ENCODE measurements around the gene ACSL6.

Gene ACSL6

GRCh38 chr5:131966551-131966950 is 44.9 kb downstream of the ACSL6 start:
- no peak overlapping the region for H3K27ac ChIP-seq
- TF ChIP-seq, protein P1, sequence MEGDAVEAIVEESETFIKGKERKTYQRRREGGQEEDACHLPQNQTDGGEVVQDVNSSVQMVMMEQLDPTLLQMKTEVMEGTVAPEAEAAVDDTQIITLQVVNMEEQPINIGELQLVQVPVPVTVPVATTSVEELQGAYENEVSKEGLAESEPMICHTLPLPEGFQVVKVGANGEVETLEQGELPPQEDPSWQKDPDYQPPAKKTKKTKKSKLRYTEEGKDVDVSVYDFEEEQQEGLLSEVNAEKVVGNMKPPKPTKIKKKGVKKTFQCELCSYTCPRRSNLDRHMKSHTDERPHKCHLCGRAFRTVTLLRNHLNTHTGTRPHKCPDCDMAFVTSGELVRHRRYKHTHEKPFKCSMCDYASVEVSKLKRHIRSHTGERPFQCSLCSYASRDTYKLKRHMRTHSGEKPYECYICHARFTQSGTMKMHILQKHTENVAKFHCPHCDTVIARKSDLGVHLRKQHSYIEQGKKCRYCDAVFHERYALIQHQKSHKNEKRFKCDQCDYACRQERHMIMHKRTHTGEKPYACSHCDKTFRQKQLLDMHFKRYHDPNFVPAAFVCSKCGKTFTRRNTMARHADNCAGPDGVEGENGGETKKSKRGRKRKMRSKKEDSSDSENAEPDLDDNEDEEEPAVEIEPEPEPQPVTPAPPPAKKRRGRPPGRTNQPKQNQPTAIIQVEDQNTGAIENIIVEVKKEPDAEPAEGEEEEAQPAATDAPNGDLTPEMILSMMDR (conservative IDR thresholded peaks at IDR 0.05): no peak
- no peak for TF ChIP-seq ZFX (IDR thresholded peaks at IDR 0.05)

DNA sequence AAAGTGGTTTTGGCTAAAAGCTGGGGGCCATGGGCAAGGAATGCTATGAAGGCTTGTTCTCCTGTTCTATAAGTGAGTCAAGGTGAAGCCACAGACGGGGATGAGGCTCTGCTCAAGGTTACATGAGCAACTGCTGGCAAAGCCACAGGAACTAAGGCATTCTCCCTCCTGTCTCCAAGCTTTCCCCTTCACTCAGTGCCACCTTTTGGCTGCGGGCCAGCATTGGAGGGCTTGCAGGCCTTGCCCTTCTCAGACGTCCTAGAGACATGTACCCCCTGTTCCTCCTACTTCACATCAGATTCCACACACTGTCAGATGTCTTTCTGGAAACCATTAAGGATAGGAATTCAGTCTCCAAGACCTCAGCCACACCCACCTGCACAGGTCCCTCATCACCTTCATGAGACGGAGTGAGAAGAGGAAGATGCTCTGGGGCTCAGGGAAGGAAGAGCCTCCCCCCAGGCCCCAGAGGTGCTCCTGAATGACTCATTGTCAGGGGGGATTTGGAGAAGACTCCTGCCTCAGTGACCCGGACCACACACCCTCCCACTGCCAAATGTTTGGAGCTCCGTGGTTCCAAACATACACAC is 45.5 kb downstream of the ACSL6 start:
- H3K27ac ChIP-seq: no peak overlapping the region
- no peak for TF ChIP-seq ZFX (IDR thresholded peaks at IDR 0.05)

DNA sequence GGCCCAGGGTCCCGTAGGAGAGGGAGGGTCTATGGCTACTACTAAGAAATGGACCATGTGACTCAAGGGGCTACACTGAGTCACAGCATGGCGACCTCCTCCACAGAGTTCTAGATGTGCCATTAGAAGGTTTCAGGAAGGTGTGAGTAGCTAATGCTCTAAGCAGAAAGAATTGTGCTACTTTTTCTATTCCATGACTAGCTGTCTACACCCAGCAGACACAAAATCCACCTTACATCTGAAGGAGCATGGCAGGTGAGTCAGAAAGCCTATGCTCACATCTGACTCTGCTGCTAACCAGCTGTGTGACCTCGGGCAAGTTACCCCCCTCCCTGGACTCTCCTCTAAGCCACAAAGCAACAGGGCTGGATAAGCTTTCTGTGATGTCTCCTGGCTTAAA is 51.6 kb downstream of the ACSL6 start:
- H3K27ac ChIP-seq: no peak overlapping the region
- TF ChIP-seq ZFX (IDR thresholded peaks at IDR 0.05): no peak
- TF ChIP-seq, protein P1 (conservative IDR thresholded peaks at IDR 0.05): no peak

- no peak overlapping the region for H3K27ac ChIP-seq
- TF ChIP-seq ZFX (IDR thresholded peaks at IDR 0.05): no peak
- TF ChIP-seq, protein P1 (conservative IDR thresholded peaks at IDR 0.05): no peak
Measured at GRCh38 chr5:131959136-131959535, 52.3 kb downstream of the ACSL6 start.

- no peak overlapping the region for H3K27ac ChIP-seq
- TF ChIP-seq, protein P1 (conservative IDR thresholded peaks at IDR 0.05): no peak
- no peak for TF ChIP-seq ZFX (IDR thresholded peaks at IDR 0.05)
Measured at GRCh38 chr5:131957721-131958441, 53.6 kb downstream of the ACSL6 start.

DNA sequence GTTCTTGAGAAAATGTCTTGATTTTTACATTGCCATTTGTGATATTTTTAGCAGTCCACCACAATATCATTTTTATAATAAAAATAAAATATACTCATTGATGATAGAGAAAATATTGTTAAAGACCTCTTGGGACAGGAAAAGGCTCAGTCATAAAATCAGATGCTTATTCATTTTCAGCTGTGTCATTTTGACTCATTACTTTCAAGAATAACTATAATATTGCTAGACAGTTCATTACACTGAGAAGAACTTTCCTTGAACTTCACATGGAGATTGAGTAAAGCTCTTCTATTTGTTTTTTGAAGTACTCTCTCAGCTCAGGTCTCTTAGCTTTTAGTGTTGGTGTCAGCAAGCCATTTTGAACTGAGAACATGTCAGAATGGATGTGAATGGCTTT is 57.5 kb downstream of the ACSL6 start:
- no peak overlapping the region for H3K27ac ChIP-seq
- no peak for TF ChIP-seq ZFX (IDR thresholded peaks at IDR 0.05)
- TF ChIP-seq, protein P1 (conservative IDR thresholded peaks at IDR 0.05): no peak

DNA sequence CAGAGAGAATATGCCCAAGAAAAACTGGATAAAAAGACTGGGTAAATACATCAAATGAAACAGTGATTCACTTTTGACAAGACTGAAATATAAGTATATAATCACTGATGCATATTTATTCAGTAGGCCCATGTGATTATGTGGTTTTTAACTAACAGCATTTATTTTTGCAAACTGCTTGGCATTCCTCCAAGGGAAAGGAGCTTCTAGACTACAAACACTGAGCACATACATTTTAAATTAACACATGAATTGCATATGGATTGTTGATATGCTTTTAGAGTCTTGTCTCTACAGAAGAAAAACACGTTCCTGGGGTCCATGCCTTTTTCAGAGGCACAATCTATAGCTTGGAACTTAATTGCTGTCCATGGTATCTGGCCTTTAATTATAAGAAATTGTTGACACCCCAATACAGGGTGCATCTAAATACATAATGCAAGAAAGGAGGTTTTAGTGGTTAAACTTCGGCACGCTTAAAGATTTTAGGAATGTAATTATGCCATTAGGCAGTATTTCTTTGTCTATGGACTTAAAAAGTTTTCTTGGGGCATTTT is 59.1 kb downstream of the ACSL6 start:
- no peak overlapping the region for H3K27ac ChIP-seq
- TF ChIP-seq ZFX (IDR thresholded peaks at IDR 0.05): no peak
- TF ChIP-seq, protein P1 (conservative IDR thresholded peaks at IDR 0.05): no peak
